K562 (cell line): ENCODE results near the gene PTAFR. TPM values are rescaled to one million over a fixed set of nuclear protein-coding genes. Genes with fewer than 3 reads are reported as not detected.
A peak's percentile ranks its signal among the peaks of the same experiment; 100 is the strongest.

Experiments used
- ATAC-seq: fragments of 200-7000 bp; cut with Tn5 transposase; 3 replicates; pipeline ENCODE4 v1.9.1; 2020; ENCODE audit warnings: moderate library complexity
- BruUV-seq: library from RNA; stranded (reverse); fragments of 400-500 nt; replicated peaks from 2 replicates; lab custom pipeline; 2021; lab: Mats Ljungman, UMichigan
- CTCF ChIA-PET: fragments of 300-600 bp; formaldehyde crosslinking; extraction: SDS; loops from one replicate; lab custom pipeline; 2021; ENCODE audit warnings: low intra/inter-chr PET ratio; lab: Yijun Ruan, JAX
- POLR2A ChIA-PET: fragments of 300-600, 350-650 bp; sonication (Branson Sonifier 250); formaldehyde crosslinking; extraction: SDS; loops from one replicate; lab custom pipeline; 2021; ENCODE audit warnings: antibody characterized with exemption, inconsistent platforms; lab: Yijun Ruan, JAX
- DNase-seq, 4 experiments: peaks; one replicate each; pipeline versions ENCODE4 v3.0.0 to v3.0.0-alpha.2; 2011 to 2018; ENCODE audit warnings: low spot score in 3 of 4, mixed read lengths in 3 of 4; ENCODE audit errors: extremely low read depth in 1 of 4
- FAIRE-seq: peaks from 2 replicates; lab custom pipeline; 2011; peaks lifted over from hg19 to GRCh38; lab: Jason Lieb, UNC
- H2AFZ ChIP-seq: 2 replicates; pipeline ENCODE4 v1.6.0; 2011; ENCODE audit warnings: low read depth, low read length, control low read depth, inconsistent platforms
- H3K27ac ChIP-seq: fragments of 200-600 bp; 3 replicates; pipeline ENCODE4 v1.8.0; 2011; ENCODE audit warnings: low read depth, mild to moderate bottlenecking, control low read depth, inconsistent platforms, low read length, moderate library complexity, mixed read lengths; ENCODE audit errors: extremely low read depth
- H3K27me3 ChIP-seq, 2 experiments: fragments of 300-600 bp in 1 of 2; 2 replicates in 1 of 2; 3 replicates in 1 of 2; pipeline versions ENCODE4 v1.6.0 to v1.8.0; 2011; ENCODE audit warnings: inconsistent platforms in 2 of 2, low read length in 2 of 2, mild to moderate bottlenecking in 1 of 2, mixed read lengths in 1 of 2, moderate library complexity in 1 of 2; ENCODE audit not compliant: control insufficient read depth in 2 of 2, insufficient read depth in 2 of 2
- H3K36me3 ChIP-seq: fragments of 300-600 bp; 3 replicates; pipeline ENCODE4 v1.8.0; 2011; ENCODE audit warnings: mild to moderate bottlenecking, low read length, inconsistent platforms; ENCODE audit not compliant: control insufficient read depth, insufficient read depth
- H3K4me1 ChIP-seq, 2 experiments: fragments of 200-600 bp in 1 of 2; replicated peaks in 1 of 2; 2 replicates in 1 of 2; 3 replicates in 1 of 2; pipeline versions ENCODE4 v1.5.1 to v1.8.0; 2011; ENCODE audit warnings: inconsistent platforms in 2 of 2, low read length in 2 of 2, mild to moderate bottlenecking in 1 of 2, mixed read lengths in 1 of 2, moderate library complexity in 1 of 2; ENCODE audit not compliant: control insufficient read depth in 2 of 2, insufficient read depth in 2 of 2
- H3K4me2 ChIP-seq: 2 replicates; pipeline ENCODE4 v1.6.1; 2011; ENCODE audit warnings: low read length, control low read depth, inconsistent platforms, mixed read lengths; ENCODE audit not compliant: insufficient read depth
- H3K4me3 ChIP-seq: fragments of 200-600 bp; sonication (generic), shearing (Covaris generic); 2 replicates; pipeline ENCODE4 v1.5.1; 2016; ENCODE audit warnings: control low read depth, inconsistent platforms
- H3K79me2 ChIP-seq: fragments of 200-600 bp; 3 replicates; pipeline ENCODE4 v1.8.0; 2011; ENCODE audit warnings: low read length, inconsistent platforms; ENCODE audit not compliant: control insufficient read depth, insufficient read depth
- H3K9ac ChIP-seq, 2 experiments: 2 replicates each; pipeline versions ENCODE4 v1.6.0 to v1.6.1; 2011; ENCODE audit warnings: low read depth in 2 of 2, low read length in 2 of 2, control low read depth in 1 of 2, inconsistent platforms in 1 of 2, mild to moderate bottlenecking in 1 of 2, mixed read lengths in 1 of 2; ENCODE audit not compliant: insufficient read depth in 1 of 2
- H3K9me1 ChIP-seq: one replicate; pipeline ENCODE4 v1.6.0; 2011; ENCODE audit warnings: inconsistent platforms, mild to moderate bottlenecking, low read length, moderate library complexity; ENCODE audit not compliant: control insufficient read depth, insufficient read depth
- H3K9me3 ChIP-seq: replicated peaks from 2 replicates; pipeline ENCODE4 v1.5.1; 2011; ENCODE audit warnings: low read depth, low read length, inconsistent platforms; ENCODE audit not compliant: control insufficient read depth, insufficient read depth
- H4K20me1 ChIP-seq: replicated peaks from 2 replicates; pipeline ENCODE4 v1.6.1; 2011; ENCODE audit warnings: low read length, inconsistent platforms, mixed read lengths; ENCODE audit not compliant: control insufficient read depth, insufficient read depth
- CTBP1 ChIP-seq: fragments of 450-650 bp; IDR thresholded peaks from 2 replicates; pipeline ENCODE4 v1.6.1; 2016; ENCODE audit warnings: borderline replicate concordance
- ELF1 ChIP-seq: fragments of 200-800 bp; sonication (Bioruptor generic); IDR thresholded peaks from 2 replicates; pipeline ENCODE4 v1.6.1; 2016; ENCODE audit warnings: missing genetic modification characterization, missing compliant biosample characterization
- ETV6 ChIP-seq, 3 experiments: fragments of 150-350 bp in 1 of 3; sonication (generic) in 1 of 3; formaldehyde crosslinking in 1 of 3; IDR thresholded peaks; 2 replicates each; pipeline versions ENCODE4 v1.6.1 to v1.8.0; 2014 to 2022; ENCODE audit warnings: borderline replicate concordance in 2 of 3, low read depth in 2 of 3, antibody characterized with exemption in 1 of 3, low read length in 1 of 3, mild to moderate bottlenecking in 1 of 3, missing genetic modification reagents in 1 of 3
- FOSL1 ChIP-seq: fragments of 200-800 bp; sonication (Bioruptor generic); conservative IDR thresholded peaks from 2 replicates; pipeline ENCODE4 v1.6.1; 2016; ENCODE audit warnings: missing genetic modification characterization, missing compliant biosample characterization
- FOXO4 ChIP-seq: fragments of 450-650 bp; formaldehyde crosslinking; IDR thresholded peaks from 2 replicates; pipeline ENCODE4 v1.4.0; 2020; ENCODE audit warnings: mild to moderate bottlenecking, moderate library complexity
- HMG20B ChIP-seq: fragments of 250-450 bp; sonication (Bioruptor Pico); IDR thresholded peaks from 2 replicates; pipeline ENCODE4 v1.5.0; 2021; ENCODE audit warnings: mild to moderate bottlenecking
- JUN ChIP-seq, 2 experiments: sonication (generic) in 1 of 2; formaldehyde crosslinking in 1 of 2; IDR thresholded peaks; 2 replicates each; pipeline versions ENCODE4 v1.6.1 to v1.8.0; 2012 to 2022; ENCODE audit warnings: borderline replicate concordance in 2 of 2, mild to moderate bottlenecking in 2 of 2, improper control_type of control experiment in 1 of 2, low read depth in 1 of 2, low read length in 1 of 2, missing genetic modification reagents in 1 of 2
- JUND ChIP-seq, 2 experiments: IDR thresholded peaks; 2 replicates in 1 of 2; 3 replicates in 1 of 2; pipeline ENCODE4 v1.6.1; 2011; ENCODE audit warnings: borderline replicate concordance in 2 of 2, low read depth in 2 of 2, low read length in 2 of 2, improper control_type of control experiment in 1 of 2, missing biosample characterization in 1 of 2, missing genetic modification characterization in 1 of 2, missing genetic modification reagents in 1 of 2
- MEF2D ChIP-seq: conservative IDR thresholded peaks from 2 replicates; pipeline ENCODE4 v1.6.1; 2016; ENCODE audit warnings: low read depth, missing genetic modification characterization, missing compliant biosample characterization
- MYC ChIP-seq, 2 experiments: fragments of 250-450 bp in 1 of 2; sonication (Bioruptor Pico) in 1 of 2; IDR thresholded peaks; 2 replicates each; pipeline versions ENCODE4 v1.5.1 to v1.6.1; 2012 to 2021; ENCODE audit warnings: low read depth in 2 of 2, borderline replicate concordance in 1 of 2, improper control_type of control experiment in 1 of 2, low read length in 1 of 2, mild to moderate bottlenecking in 1 of 2, moderate library complexity in 1 of 2
- OTX1 ChIP-seq: fragments of 450-650 bp; formaldehyde crosslinking; IDR thresholded peaks from 2 replicates; pipeline ENCODE4 v1.4.0; 2022; ENCODE audit warnings: mild to moderate bottlenecking
- POLR2AphosphoS5 ChIP-seq: IDR thresholded peaks from 2 replicates; pipeline ENCODE4 v1.6.1; 2011; ENCODE audit warnings: mild to moderate bottlenecking, low read depth, low read length, moderate library complexity; ENCODE audit not compliant: control insufficient read depth, insufficient read depth
- RBM14 ChIP-seq: fragments of 200-400 bp; formaldehyde crosslinking; IDR thresholded peaks from 2 replicates; pipeline ENCODE4 v1.6.1; 2018; ENCODE audit warnings: low read depth, mild to moderate bottlenecking, low read length, moderate library complexity, borderline replicate concordance; ENCODE audit not compliant: insufficient read depth
- SIRT6 ChIP-seq: IDR thresholded peaks from one replicate; pipeline ENCODE4 v1.6.1; 2012; ENCODE audit warnings: low read depth, mild to moderate bottlenecking, control low read depth, inconsistent platforms, low read length, moderate library complexity
- SMAD4 ChIP-seq: fragments of 250-450 bp; sonication (Bioruptor Pico); conservative IDR thresholded peaks from 2 replicates; pipeline ENCODE4 v1.8.0; 2021; ENCODE audit warnings: inconsistent platforms, mild to moderate bottlenecking, moderate library complexity
- SMARCA4 ChIP-seq: fragments of 450-650 bp; IDR thresholded peaks from 2 replicates; pipeline ENCODE4 v1.6.1; 2016
- TAF9B ChIP-seq: fragments of 450-650 bp; IDR thresholded peaks from 2 replicates; pipeline ENCODE4 v1.6.1; 2018; ENCODE audit warnings: mild to moderate bottlenecking; ENCODE audit not compliant: partially characterized antibody
- ZNF12 ChIP-seq: sonication (generic); formaldehyde crosslinking; IDR thresholded peaks from 2 replicates; pipeline ENCODE4 v1.4.0; 2020; ENCODE audit warnings: mild to moderate bottlenecking, missing genetic modification reagents
- ZNF197 ChIP-seq: fragments of 200-800 bp; sonication (Bioruptor generic); IDR thresholded peaks from 2 replicates; pipeline ENCODE4 v1.6.1; 2016; ENCODE audit warnings: low read depth, missing genetic modification characterization, missing compliant biosample characterization
- ZNF583 ChIP-seq: fragments of 250-450 bp; sonication (Bioruptor Pico); IDR thresholded peaks from 2 replicates; pipeline ENCODE4 v1.4.0; 2020
- ZNF668 ChIP-seq: fragments of 250-450 bp; sonication (Bioruptor Pico); IDR thresholded peaks from 2 replicates; pipeline ENCODE4 v1.8.0; 2022; ENCODE audit warnings: mild to moderate bottlenecking, inconsistent platforms
- WGBS: fragments of 100-300 bp; shearing (Covaris generic); methylation state at CpG from one replicate; pipeline ENCODE4 v1.1.6; 2016; ENCODE audit warnings: low coverage, mixed read lengths; ENCODE audit not compliant: insufficient coverage; ENCODE audit errors: missing lambda C conversion rate; 5-methylcytosine and 5-hydroxymethylcytosine counted together
- in situ Hi-C: fragments of 300-500 bp; cut with MboI; formaldehyde crosslinking; loops from 4 replicates; pipeline ENCODE4 v1.15.0; 2018; ENCODE audit warnings: inconsistent platforms, mixed read lengths
- intact Hi-C: fragments of 100-400 bp; cut with micrococcal nuclease; formaldehyde crosslinking; loops from 2 replicates; pipeline ENCODE4 v1.14.2; 2022
- polyA plus RNA-seq, 8 experiments: library from polyadenylated mRNA; depleted of rRNA in 4 of 8; stranded (reverse) in 5 of 8; unstranded in 3 of 8; fragments of >200 nt; fragmentation: Nextera tagmentation in 2 of 8; fragmentation: Illumina TruSeq in 1 of 8; extraction: Ambion mirVana in 2 of 8; extraction: Trizol in 1 of 8; gene quantifications; 2 replicates each; pipeline versions ENCODE4 v1.2.1 to v1.2.3, GENCODE V29; 2011 to 2014; ENCODE audit warnings: inconsistent platforms in 1 of 8, missing spikeins in 1 of 8
- total RNA-seq, 7 experiments: library from RNA; depleted of rRNA in 6 of 7; stranded (reverse); fragments of >200 nt in 6 of 7; fragmentation: Illumina TruSeq in 2 of 7; extraction: Trizol in 2 of 7; gene quantifications; 2 replicates each; pipeline versions ENCODE4 v1.2.1 to v1.2.3, GENCODE V29; 2011 to 2021; ENCODE audit warnings: low replicate concordance in 1 of 7

PTAFR gene
- total and polyA plus RNA-seq, 9 of the 15 experiments (the other 6 are each of a cell fraction or from before 2014, with no cell fraction given) = 0.15 to 0.55 (median 0.40) TPM; not detected in 1

GRCh38 chr1:28115267-28115666, 61.2 kb downstream of the PTAFR start:
- FAIRE-seq = no peak
- POLR2A ChIA-PET = interaction anchor here (0.6 to 1.6 kb wide), 2 partner anchors 10 to 19 kb away, joined by 4 to 5 read pairs; no protein-coding TSS in a partner anchor
- TF ChIP-seq FOXO4 (CRISPR knock-in tag) = no peak
- no peak for TF ChIP-seq ZNF12 (CRISPR knock-in tag)
- no peak for TF ChIP-seq HMG20B (CRISPR knock-in tag)
- TF ChIP-seq JUN (IDR thresholded peaks at IDR 0.05; ENCODE audit: borderline replicate concordance, low read depth, low read length) = peak; percentile 41; the same call in 1 of the 2 replicates
- no peak for TF ChIP-seq JUN (CRISPR knock-in tag; IDR thresholded peaks at IDR 0.05; ENCODE audit: borderline replicate concordance)
- TF ChIP-seq CTBP1 = peak; percentile 62
- no peak for TF ChIP-seq POLR2AphosphoS5
- TF ChIP-seq ETV6 (IDR thresholded peaks at IDR 0.05; ENCODE audit: borderline replicate concordance in 1 of 2, low read depth in 2 of 2, low read length in 1 of 2) = peak in 1 of 2 experiments; percentile 80; a peak in 1 of 4 replicates
- no peak for TF ChIP-seq ETV6 (CRISPR knock-in tag; IDR thresholded peaks at IDR 0.05; ENCODE audit: borderline replicate concordance)
- peak; percentile 64; the same call in 1 of the 2 replicates for TF ChIP-seq ZNF668 (CRISPR knock-in tag)
- no peak for TF ChIP-seq SIRT6
- peak; percentile 62 for TF ChIP-seq SMAD4 (CRISPR knock-in tag)
- TF ChIP-seq ELF1 (tag) = peak; percentile 83
- no peak for TF ChIP-seq RBM14
- TF ChIP-seq FOSL1 (tag) = peak; percentile 42
- TF ChIP-seq MYC (IDR thresholded peaks at IDR 0.05; ENCODE audit: low read depth, low read length) = peak; percentile 91
- no peak for TF ChIP-seq MYC (CRISPR knock-in tag; IDR thresholded peaks at IDR 0.05; ENCODE audit: borderline replicate concordance, low read depth)
- TF ChIP-seq SMARCA4 = peak; percentile 86
- TF ChIP-seq TAF9B = no peak
- TF ChIP-seq MEF2D = peak; percentile 51; the same call in 1 of the 2 replicates
- TF ChIP-seq OTX1 (CRISPR knock-in tag) = peak; percentile 61; the same call in 1 of the 2 replicates
- no peak for TF ChIP-seq ZNF197 (CRISPR knock-in tag)
- peak; percentile 63 for TF ChIP-seq JUND (IDR thresholded peaks at IDR 0.05; ENCODE audit: borderline replicate concordance, low read depth, low read length)
- TF ChIP-seq JUND (tag; IDR thresholded peaks at IDR 0.05; ENCODE audit: borderline replicate concordance, low read depth, low read length) = peak; percentile 42; the same call in 1 of the 3 replicates
- TF ChIP-seq ZNF583 = peak; percentile 66; the same call in 1 of the 2 replicates

More at GRCh38 chr1:28115267-28115666, 61.2 kb downstream of the PTAFR start:
- in situ Hi-C loops = no loop called here
- Histone ChIP-seq H3K27ac (peak overlapping the region; percentile 38; the same call in 1 of the 3 replicates), H3K79me2 (no peaks in the 10 kb centered on the region), H3K4me2 (no peak overlapping the region), H3K9me1 (no peaks in the 10 kb centered on the region), H3K27me3 (no peaks in the 10 kb centered on the region), H2AFZ (peak overlapping the region; percentile 72), H3K36me3 (no peaks in the 10 kb centered on the region), H3K9ac (no peak overlapping the region; a peak in 1 of 4 replicates), H3K4me1 (peaks cover 7 to 19% of the 10 kb centered on the region in 2 experiments; a peak in 4 of 5 replicates), H3K9me3 (no peaks in the 10 kb centered on the region), H4K20me1 (no peaks in the 10 kb centered on the region), H3K4me3 (no peak overlapping the region)
- peak in 1 of 4 experiments; percentile 52 for DNase-seq
- ATAC-seq = peak; percentile 43
- no TSS peak for BruUV-seq
- WGBS = under 1% methylated on average over 4 of the region's 4 CpGs
- intact Hi-C loops = no loop called here
- CTCF ChIA-PET = no interaction called here
